ENCODE measurements around the gene GCNT3.

GRCh38 chr15:59591356-59591755 is 20.2 kb upstream of the GCNT3 start:
- TF ChIP-seq CTCF (IDR thresholded peaks at IDR 0.05; ENCODE audit: extremely low read depth in 1 of 2, insufficient read depth in 1 of 2, low read depth in 1 of 2, low read length in 2 of 2) (no peak), POLR2AphosphoS5 (IDR thresholded peaks at IDR 0.05; ENCODE audit: insufficient read depth, low read depth, low read length) (no peak)

All from endothelial cell of umbilical vein (primary cell).